ENCODE data around the gene YY1.

- TF ChIP-seq CTCF (conservative IDR thresholded peaks at IDR 0.05 in 1 of 2, IDR thresholded peaks at IDR 0.05 in 1 of 2; ENCODE audit: extremely low read depth in 1 of 2, insufficient read depth in 1 of 2, low read depth in 1 of 2, low read length in 2 of 2) (no peak), EZH2 (IDR thresholded peaks at IDR 0.05; ENCODE audit: borderline replicate concordance, low read length) (no peak)
These were observed 66.6 kb downstream of the YY1 start for GRCh38 chr14:100305324-100306100.

All from mammary epithelial cell (primary cell).